ENCODE measurements around the gene IFNG. TPM values are rescaled to one million over a fixed set of nuclear protein-coding genes. Genes with fewer than 3 reads are reported as not detected.

Gene IFNG
- total RNA-seq, 3 donors from 2014 or later = not detected

DNA sequence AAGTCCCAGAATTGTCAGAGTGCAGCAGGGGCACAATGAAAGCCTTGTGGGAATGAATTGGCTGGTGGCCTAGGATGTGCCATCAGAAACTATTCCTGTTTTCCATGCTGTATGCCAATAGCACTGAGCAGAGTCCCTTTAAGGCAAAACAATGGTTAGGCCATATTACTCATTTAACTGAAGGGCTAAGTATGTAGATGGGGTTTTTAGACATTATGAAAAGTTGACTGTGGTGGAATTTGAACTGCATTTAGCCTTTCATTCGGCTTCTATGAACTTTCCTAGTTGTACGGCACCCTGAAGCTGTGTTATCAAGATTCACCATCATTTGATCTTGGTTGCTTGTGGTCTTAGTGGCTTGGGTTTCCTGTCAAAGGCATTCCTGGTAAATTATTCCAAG is 41.3 kb upstream of the IFNG start:
- Histone ChIP-seq H3K36me3 (no peaks in the 10 kb centered on the region), H3K4me1 (no peaks in the 10 kb centered on the region), H3K9me3 (no peaks in the 10 kb centered on the region), H3K27ac (no peak overlapping the region), H3K27me3 (no peaks in the 10 kb centered on the region), H3K4me3 (no peak overlapping the region)
- TF ChIP-seq POLR2A (IDR thresholded peaks at IDR 0.05) = no peak
- TF ChIP-seq, protein P1, sequence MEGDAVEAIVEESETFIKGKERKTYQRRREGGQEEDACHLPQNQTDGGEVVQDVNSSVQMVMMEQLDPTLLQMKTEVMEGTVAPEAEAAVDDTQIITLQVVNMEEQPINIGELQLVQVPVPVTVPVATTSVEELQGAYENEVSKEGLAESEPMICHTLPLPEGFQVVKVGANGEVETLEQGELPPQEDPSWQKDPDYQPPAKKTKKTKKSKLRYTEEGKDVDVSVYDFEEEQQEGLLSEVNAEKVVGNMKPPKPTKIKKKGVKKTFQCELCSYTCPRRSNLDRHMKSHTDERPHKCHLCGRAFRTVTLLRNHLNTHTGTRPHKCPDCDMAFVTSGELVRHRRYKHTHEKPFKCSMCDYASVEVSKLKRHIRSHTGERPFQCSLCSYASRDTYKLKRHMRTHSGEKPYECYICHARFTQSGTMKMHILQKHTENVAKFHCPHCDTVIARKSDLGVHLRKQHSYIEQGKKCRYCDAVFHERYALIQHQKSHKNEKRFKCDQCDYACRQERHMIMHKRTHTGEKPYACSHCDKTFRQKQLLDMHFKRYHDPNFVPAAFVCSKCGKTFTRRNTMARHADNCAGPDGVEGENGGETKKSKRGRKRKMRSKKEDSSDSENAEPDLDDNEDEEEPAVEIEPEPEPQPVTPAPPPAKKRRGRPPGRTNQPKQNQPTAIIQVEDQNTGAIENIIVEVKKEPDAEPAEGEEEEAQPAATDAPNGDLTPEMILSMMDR (IDR thresholded peaks at IDR 0.05) = no peak
- TF ChIP-seq POLR2AphosphoS5 (IDR thresholded peaks at IDR 0.05) = no peak
- intact Hi-C loops (cut with DNase I; ENCODE audit: low total_unique reads) = no loop called here
- DNase-seq (ENCODE audit: low spot score in 2 of 2) = no peak

- no peaks in the 10 kb centered on the region for H3K27me3 ChIP-seq
Measured at GRCh38 chr12:68199127-68199526, 39.6 kb upstream of the IFNG start.

DNA sequence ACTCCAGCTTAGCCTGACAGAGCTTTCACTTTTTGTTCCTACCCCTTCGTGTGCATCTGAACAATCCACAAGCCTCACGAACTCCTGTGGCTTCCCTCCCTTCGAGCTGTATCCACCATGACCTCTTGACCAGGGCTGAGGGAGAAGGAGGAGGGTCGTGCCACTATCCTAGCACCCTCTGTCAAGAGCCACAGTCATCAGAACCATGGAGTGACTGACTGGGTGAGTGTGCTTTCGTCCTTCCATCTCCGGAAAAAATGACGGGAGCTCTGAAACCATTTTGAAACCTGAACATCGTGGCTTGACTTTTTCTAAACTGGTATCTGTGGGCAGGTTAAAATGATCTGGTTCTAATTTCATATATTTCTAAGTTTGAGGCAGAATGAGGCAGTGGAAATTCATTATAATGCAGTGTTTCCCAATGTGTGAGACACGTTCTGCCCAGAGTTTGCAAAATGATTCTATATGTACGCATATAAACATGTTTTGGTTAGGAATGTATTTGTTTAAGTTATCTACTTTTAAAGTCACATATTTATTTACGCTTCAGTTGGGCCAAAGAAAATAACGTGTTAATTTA is 39.1 kb upstream of the IFNG start:
- intact Hi-C loops (cut with DNase I; ENCODE audit: low total_unique reads) = no loop called here
- Histone ChIP-seq H3K27ac (no peak overlapping the region), H3K4me3 (no peak overlapping the region), H3K4me1 (no peaks in the 10 kb centered on the region), H3K36me3 (no peaks in the 10 kb centered on the region), H3K27me3 (no peaks in the 10 kb centered on the region), H3K9me3 (no peaks in the 10 kb centered on the region)
- TF ChIP-seq, protein P1 (IDR thresholded peaks at IDR 0.05) = no peak
- TF ChIP-seq POLR2A (IDR thresholded peaks at IDR 0.05) (no peak), POLR2AphosphoS5 (IDR thresholded peaks at IDR 0.05) (no peak)
- no peak for DNase-seq (ENCODE audit: low spot score in 2 of 2)

More at GRCh38 chr12:68199127-68199526, 39.6 kb upstream of the IFNG start:
- no peaks in the 10 kb centered on the region for H3K9me3 ChIP-seq
- no peaks in the 10 kb centered on the region for H3K36me3 ChIP-seq
- TF ChIP-seq POLR2AphosphoS5 (IDR thresholded peaks at IDR 0.05) = no peak
- TF ChIP-seq, protein P1 (IDR thresholded peaks at IDR 0.05) = no peak
- TF ChIP-seq POLR2A (IDR thresholded peaks at IDR 0.05) = no peak
- no peak overlapping the region for H3K4me3 ChIP-seq
- no peak for DNase-seq (ENCODE audit: low spot score in 2 of 2)
- intact Hi-C loops (cut with DNase I; ENCODE audit: low total_unique reads) = no loop called here
- no peaks in the 10 kb centered on the region for H3K4me1 ChIP-seq
- no peak overlapping the region for H3K27ac ChIP-seq

- intact Hi-C loops (cut with DNase I; ENCODE audit: low total_unique reads) = no loop called here
- TF ChIP-seq POLR2A (IDR thresholded peaks at IDR 0.05) = no peak
- TF ChIP-seq, protein P1 (IDR thresholded peaks at IDR 0.05) = no peak
- TF ChIP-seq POLR2AphosphoS5 (IDR thresholded peaks at IDR 0.05) = no peak
- no peaks in the 10 kb centered on the region for H3K36me3 ChIP-seq
- no peaks in the 10 kb centered on the region for H3K27me3 ChIP-seq
- no peak for DNase-seq (ENCODE audit: low spot score in 2 of 2)
- H3K27ac ChIP-seq = no peak overlapping the region
- no peaks in the 10 kb centered on the region for H3K9me3 ChIP-seq
- H3K4me3 ChIP-seq = no peak overlapping the region
- no peaks in the 10 kb centered on the region for H3K4me1 ChIP-seq
Measured at GRCh38 chr12:68190301-68190700, 30.8 kb upstream of the IFNG start.

- H3K4me1 ChIP-seq = no peaks in the 10 kb centered on the region
- intact Hi-C loops (cut with DNase I; ENCODE audit: low total_unique reads) = no loop called here
- TF ChIP-seq POLR2A (IDR thresholded peaks at IDR 0.05) (no peak), POLR2AphosphoS5 (IDR thresholded peaks at IDR 0.05) (no peak)
- TF ChIP-seq, protein P1 (IDR thresholded peaks at IDR 0.05) = no peak
- no peaks in the 10 kb centered on the region for H3K36me3 ChIP-seq
- H3K4me3 ChIP-seq = no peak overlapping the region
- H3K9me3 ChIP-seq = no peaks in the 10 kb centered on the region
- no peak for DNase-seq (ENCODE audit: low spot score in 2 of 2)
- H3K27me3 ChIP-seq = no peaks in the 10 kb centered on the region
- no peak overlapping the region for H3K27ac ChIP-seq
Measured at GRCh38 chr12:68189821-68190242, 30.3 kb upstream of the IFNG start.

All from breast epithelium (tissue), 4 donors.